Activated CD8-positive, alpha-beta T cell treated with anti-CD3 and anti-CD28 coated beads for 36 hours (primary cell): Measurements from ENCODE around the gene SLC2A14. TPM values are rescaled to one million over a fixed set of nuclear protein-coding genes. Genes with fewer than 3 reads are reported as not detected.
"Not testable (repeated sequence)": the region's sequence is repeated elsewhere in the genome, so short reads cannot be mapped to it uniquely, and the experiment has no call there.

ENCODE experiments used
- ATAC-seq: fragments of 200-7000 bp; cut with Tn5 transposase; one replicate; pipeline ENCODE4 v1.10.0; 2021; ENCODE audit warnings: mild to moderate bottlenecking, moderate library complexity
- CTCF ChIA-PET: fragments of 350-600 bp; sonication (Branson Sonifier 250); formaldehyde crosslinking; loops from one replicate; lab custom pipeline; 2021; ENCODE audit warnings: antibody characterized with exemption; lab: Charles Lee
- POLR2A ChIA-PET: fragments of 350-600 bp; sonication (Branson Sonifier 250); formaldehyde crosslinking; loops from one replicate; lab custom pipeline; 2021; ENCODE audit warnings: antibody characterized with exemption; lab: Charles Lee
- DNase-seq: peaks from one replicate; pipeline ENCODE4 v3.0.0-alpha.2; 2020
- H3K27ac Mint-ChIP-seq: one replicate; pipeline ENCODE4 v1.8.0; 2021; ENCODE audit warnings: mild to moderate bottlenecking, mixed read lengths
- H3K27me3 Mint-ChIP-seq: one replicate; pipeline ENCODE4 v1.8.0; 2021; ENCODE audit warnings: mixed read lengths
- H3K36me3 Mint-ChIP-seq: one replicate; pipeline ENCODE4 v1.8.0; 2021; ENCODE audit warnings: low read depth, mixed read lengths
- H3K4me1 Mint-ChIP-seq: one replicate; pipeline ENCODE4 v1.8.0; 2021; ENCODE audit warnings: low read depth, mixed read lengths
- H3K4me3 Mint-ChIP-seq: one replicate; pipeline ENCODE4 v1.8.0; 2021; ENCODE audit warnings: mild to moderate bottlenecking, moderate library complexity, mixed read lengths
- H3K9me3 Mint-ChIP-seq: one replicate; pipeline ENCODE4 v1.8.0; 2021; ENCODE audit warnings: mixed read lengths
- intact Hi-C: fragments of 100-400 bp; cut with micrococcal nuclease; formaldehyde crosslinking; loops from one replicate; pipeline ENCODE4 v1.10.0; 2022
- total RNA-seq, 2 experiments: library from RNA; stranded (reverse); gene quantifications; one replicate each; pipeline ENCODE4 v1.2.3, GENCODE V29; 2021
- TF ChIP-seq, protein P1 (sequence below): fragments of 200-600 bp; IDR thresholded peaks from one replicate; pipeline ENCODE4 v1.8.0; 2022; ENCODE audit warnings: antibody characterized with exemption, mild to moderate bottlenecking

SLC2A14 gene
- total RNA-seq, 2 experiments from 2014 or later: 0.22 to 0.29 TPM

DNA sequence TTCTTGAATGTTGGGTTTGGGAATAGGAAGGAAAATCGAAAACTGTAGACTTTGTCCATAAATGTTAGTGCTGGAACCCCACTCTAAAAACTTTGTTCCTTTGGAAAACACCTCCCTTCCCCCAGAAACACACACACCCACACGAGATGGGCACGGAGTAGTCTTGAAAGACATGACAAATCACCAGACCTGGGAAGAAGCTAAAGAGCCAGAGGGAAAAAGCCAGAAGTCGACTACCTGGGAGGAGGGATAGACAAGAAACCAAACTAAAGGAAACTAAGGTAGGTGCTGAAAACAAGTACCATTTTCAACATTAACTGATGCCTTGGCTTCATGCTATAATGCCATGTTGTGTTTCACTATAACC, 84.4 kb downstream of the SLC2A14 start:
- TF ChIP-seq, protein P1, sequence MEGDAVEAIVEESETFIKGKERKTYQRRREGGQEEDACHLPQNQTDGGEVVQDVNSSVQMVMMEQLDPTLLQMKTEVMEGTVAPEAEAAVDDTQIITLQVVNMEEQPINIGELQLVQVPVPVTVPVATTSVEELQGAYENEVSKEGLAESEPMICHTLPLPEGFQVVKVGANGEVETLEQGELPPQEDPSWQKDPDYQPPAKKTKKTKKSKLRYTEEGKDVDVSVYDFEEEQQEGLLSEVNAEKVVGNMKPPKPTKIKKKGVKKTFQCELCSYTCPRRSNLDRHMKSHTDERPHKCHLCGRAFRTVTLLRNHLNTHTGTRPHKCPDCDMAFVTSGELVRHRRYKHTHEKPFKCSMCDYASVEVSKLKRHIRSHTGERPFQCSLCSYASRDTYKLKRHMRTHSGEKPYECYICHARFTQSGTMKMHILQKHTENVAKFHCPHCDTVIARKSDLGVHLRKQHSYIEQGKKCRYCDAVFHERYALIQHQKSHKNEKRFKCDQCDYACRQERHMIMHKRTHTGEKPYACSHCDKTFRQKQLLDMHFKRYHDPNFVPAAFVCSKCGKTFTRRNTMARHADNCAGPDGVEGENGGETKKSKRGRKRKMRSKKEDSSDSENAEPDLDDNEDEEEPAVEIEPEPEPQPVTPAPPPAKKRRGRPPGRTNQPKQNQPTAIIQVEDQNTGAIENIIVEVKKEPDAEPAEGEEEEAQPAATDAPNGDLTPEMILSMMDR: no peak
- Mint-ChIP-seq H3K36me3 (no peaks in the 10 kb centered on the region), H3K27ac (no peak overlapping the region), H3K4me3 (no peak overlapping the region), H3K9me3 (no peaks in the 10 kb centered on the region), H3K4me1 (no peaks in the 10 kb centered on the region), H3K27me3 (no peaks in the 10 kb centered on the region)
- ATAC-seq (no peak), DNase-seq (no peak)
- CTCF ChIA-PET: no interaction called here
- POLR2A ChIA-PET: no interaction called here
- intact Hi-C loops: no loop called here

DNA sequence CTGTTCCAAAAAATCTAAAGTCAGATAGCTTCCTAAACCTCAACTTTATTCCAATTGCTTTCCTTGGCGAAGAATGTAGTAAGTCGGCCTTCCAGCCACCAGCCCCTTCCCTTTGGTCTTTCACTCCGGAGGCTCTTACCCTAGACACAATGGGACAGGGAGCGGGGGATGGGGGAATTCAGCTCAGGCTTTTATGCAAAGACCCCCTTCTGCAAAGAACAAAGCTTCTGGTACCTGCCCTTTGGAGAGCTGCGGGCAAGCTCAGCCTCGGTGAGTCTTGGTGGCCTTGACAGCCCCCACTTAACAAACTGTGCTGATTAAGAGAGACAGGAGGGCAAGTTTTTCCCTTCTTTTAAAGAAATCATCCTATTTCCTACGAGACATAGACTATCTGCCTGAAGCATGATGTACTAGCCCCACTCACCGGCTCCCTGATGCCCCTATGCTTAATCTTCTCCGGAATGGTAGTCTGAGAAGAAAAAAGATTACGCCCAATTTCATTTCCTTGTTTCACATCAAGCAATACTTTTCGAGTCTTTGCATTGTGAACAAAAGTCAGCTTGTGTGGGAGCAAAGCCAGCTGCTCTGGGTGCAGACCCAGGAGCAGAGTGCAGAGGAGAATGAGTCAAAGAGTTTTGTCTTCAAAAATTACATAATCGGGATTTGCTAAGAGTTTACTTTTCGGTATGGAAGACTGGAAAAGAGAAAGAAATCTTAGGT, 85.0 kb downstream of the SLC2A14 start:
- Mint-ChIP-seq H3K4me1 (no peaks in the 10 kb centered on the region), H3K36me3 (no peaks in the 10 kb centered on the region), H3K4me3 (no peak overlapping the region), H3K9me3 (no peaks in the 10 kb centered on the region), H3K27me3 (no peaks in the 10 kb centered on the region), H3K27ac (no peak overlapping the region)
- TF ChIP-seq, protein P1: no peak
- DNase-seq (no peak), ATAC-seq (no peak)
- ChIA-PET CTCF (no interaction called here), POLR2A (no interaction called here)
- intact Hi-C loops: no loop called here

DNA sequence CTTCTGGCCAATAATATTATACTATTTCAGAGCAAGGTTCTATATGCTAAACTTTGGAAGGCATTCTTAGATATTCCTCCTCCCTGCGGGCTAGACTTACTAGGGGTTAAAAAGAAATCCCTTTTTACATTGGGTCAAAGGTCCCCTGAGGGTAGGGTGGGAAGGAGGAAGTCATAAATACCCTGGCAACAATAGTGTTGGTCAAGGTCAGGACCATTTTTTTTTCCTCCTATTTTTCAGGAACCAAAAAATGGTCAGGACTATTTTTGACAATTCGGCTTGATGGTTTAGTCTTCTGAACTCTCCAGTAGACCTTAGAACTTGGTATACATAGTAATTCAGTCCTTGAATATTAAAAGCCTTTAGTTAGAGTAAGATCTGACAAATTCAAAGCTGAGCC, 88.0 kb downstream of the SLC2A14 start:
- DNase-seq (no peak), ATAC-seq (no peak)
- ChIA-PET POLR2A (no interaction called here), CTCF (no interaction called here)
- H3K27ac Mint-ChIP-seq: no peak overlapping the region
- no peak overlapping the region for H3K4me3 Mint-ChIP-seq
- H3K4me1 Mint-ChIP-seq: no peaks in the 10 kb centered on the region
- no peaks in the 10 kb centered on the region for H3K9me3 Mint-ChIP-seq
- TF ChIP-seq, protein P1: no peak
- intact Hi-C loops: no loop called here
- H3K36me3 Mint-ChIP-seq: no peaks in the 10 kb centered on the region
- no peaks in the 10 kb centered on the region for H3K27me3 Mint-ChIP-seq

DNA sequence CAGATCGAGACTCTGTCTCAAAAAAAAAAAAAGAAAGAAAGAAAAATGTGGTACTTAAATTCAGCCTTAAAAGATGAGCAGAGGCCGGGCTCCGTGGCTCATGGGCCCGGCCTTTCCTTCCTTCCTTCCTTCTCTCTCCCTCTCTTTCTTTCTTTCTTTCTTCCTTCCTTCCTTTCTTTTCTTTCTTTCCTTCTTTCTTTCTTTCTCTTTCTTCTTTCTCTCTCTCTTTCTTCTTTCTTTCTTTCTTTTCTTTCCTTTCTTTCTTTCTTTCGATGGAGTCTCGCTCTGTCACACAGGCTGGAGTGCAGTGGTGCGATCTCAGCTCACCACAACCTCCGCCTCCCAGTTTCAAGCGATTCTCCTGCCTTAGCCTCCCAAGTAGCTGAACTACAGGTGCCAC, 89.3 kb downstream of the SLC2A14 start:
- H3K27ac Mint-ChIP-seq, intact Hi-C loops, POLR2A ChIA-PET, H3K27me3 Mint-ChIP-seq, H3K4me3 Mint-ChIP-seq, ATAC-seq, CTCF ChIA-PET, H3K36me3 Mint-ChIP-seq, H3K9me3 Mint-ChIP-seq, DNase-seq, H3K4me1 Mint-ChIP-seq: not testable (repeated sequence)

DNA sequence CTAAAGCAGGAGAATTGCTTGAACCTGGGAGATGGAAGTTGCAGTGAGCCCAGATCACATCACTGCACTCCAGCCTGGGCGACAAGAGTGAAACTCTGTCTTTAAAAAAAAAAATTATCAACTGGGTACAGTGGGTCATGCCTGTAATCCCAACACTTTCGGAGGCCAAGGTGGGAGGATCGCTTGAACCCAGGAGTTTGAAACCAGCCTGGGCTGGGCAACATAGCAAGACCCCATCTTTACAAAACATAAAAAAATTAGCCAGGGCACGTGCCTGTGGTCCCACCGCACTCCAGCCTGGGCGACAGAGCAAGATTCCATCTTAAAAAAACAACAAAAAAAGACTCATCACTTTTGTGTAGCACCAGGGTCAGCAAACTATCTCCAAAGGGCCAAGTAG, 90.7 kb downstream of the SLC2A14 start:
- no peaks in the 10 kb centered on the region for H3K27me3 Mint-ChIP-seq
- no peaks in the 10 kb centered on the region for H3K36me3 Mint-ChIP-seq
- H3K4me3 Mint-ChIP-seq: no peak overlapping the region
- no peak overlapping the region for H3K27ac Mint-ChIP-seq
- H3K4me1 Mint-ChIP-seq: no peaks in the 10 kb centered on the region
- TF ChIP-seq, protein P1: no peak
- intact Hi-C loops: no loop called here
- ATAC-seq (no peak), DNase-seq (no peak)
- H3K9me3 Mint-ChIP-seq: no peaks in the 10 kb centered on the region
- ChIA-PET CTCF (no interaction called here), POLR2A (no interaction called here)
